ENCODE data around the gene NEK11.

- TF ChIP-seq, protein P1, sequence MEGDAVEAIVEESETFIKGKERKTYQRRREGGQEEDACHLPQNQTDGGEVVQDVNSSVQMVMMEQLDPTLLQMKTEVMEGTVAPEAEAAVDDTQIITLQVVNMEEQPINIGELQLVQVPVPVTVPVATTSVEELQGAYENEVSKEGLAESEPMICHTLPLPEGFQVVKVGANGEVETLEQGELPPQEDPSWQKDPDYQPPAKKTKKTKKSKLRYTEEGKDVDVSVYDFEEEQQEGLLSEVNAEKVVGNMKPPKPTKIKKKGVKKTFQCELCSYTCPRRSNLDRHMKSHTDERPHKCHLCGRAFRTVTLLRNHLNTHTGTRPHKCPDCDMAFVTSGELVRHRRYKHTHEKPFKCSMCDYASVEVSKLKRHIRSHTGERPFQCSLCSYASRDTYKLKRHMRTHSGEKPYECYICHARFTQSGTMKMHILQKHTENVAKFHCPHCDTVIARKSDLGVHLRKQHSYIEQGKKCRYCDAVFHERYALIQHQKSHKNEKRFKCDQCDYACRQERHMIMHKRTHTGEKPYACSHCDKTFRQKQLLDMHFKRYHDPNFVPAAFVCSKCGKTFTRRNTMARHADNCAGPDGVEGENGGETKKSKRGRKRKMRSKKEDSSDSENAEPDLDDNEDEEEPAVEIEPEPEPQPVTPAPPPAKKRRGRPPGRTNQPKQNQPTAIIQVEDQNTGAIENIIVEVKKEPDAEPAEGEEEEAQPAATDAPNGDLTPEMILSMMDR (IDR thresholded peaks at IDR 0.05) = no peak
- no peak for TF ChIP-seq POLR2A (IDR thresholded peaks at IDR 0.05)
Measured at GRCh38 chr3:131283862-131284261, 257.2 kb downstream of the NEK11 start.
